Thymus (tissue), 11 donors: ENCODE data around the gene GRIK2. TPM values are rescaled to one million over a fixed set of nuclear protein-coding genes. Genes with fewer than 3 reads are reported as not detected.

Source experiments
- DNase-seq, 9 donors: peaks; one replicate each; pipeline ENCODE4 v3.0.0-alpha.2; 2013; ENCODE audit warnings: low spot score in 9 of 9, low read depth in 6 of 9, missing footprints in 1 of 9
- H3K27ac ChIP-seq, 2 donors: one replicate each; pipeline ENCODE4 v1.5.1; 2013; ENCODE audit warnings: control low read depth in 1 of 2, low read depth in 1 of 2, low read length in 1 of 2, mild to moderate bottlenecking in 1 of 2, moderate library complexity in 1 of 2
- H3K27me3 ChIP-seq, 2 donors: one replicate each; pipeline ENCODE4 v1.5.1; 2013; ENCODE audit warnings: low read length in 1 of 2; ENCODE audit not compliant: control insufficient read depth in 2 of 2, insufficient read depth in 1 of 2
- H3K36me3 ChIP-seq, 2 donors: one replicate each; pipeline ENCODE4 v1.5.1; 2013; ENCODE audit warnings: low read length in 1 of 2, mild to moderate bottlenecking in 1 of 2, moderate library complexity in 1 of 2; ENCODE audit not compliant: control insufficient read depth in 2 of 2, insufficient read depth in 2 of 2
- H3K4me1 ChIP-seq, 2 donors: one replicate each; pipeline ENCODE4 v1.5.1; 2013; ENCODE audit warnings: low read length in 2 of 2; ENCODE audit not compliant: control insufficient read depth in 2 of 2, insufficient read depth in 2 of 2
- H3K4me3 ChIP-seq, 2 donors: one replicate each; pipeline ENCODE4 v1.5.1; 2013; ENCODE audit warnings: low read length in 2 of 2, control low read depth in 1 of 2, mild to moderate bottlenecking in 1 of 2
- H3K9me3 ChIP-seq, 2 donors: one replicate each; pipeline ENCODE4 v1.5.1; 2013; ENCODE audit warnings: low read length in 1 of 2, mild to moderate bottlenecking in 1 of 2; ENCODE audit not compliant: control insufficient read depth in 2 of 2, insufficient read depth in 1 of 2
- WGBS: extraction: QIAGEN DNeasy Blood & Tissue Kit; methylation state at CpG from one replicate; pipeline ENCODE4 v1.1.7; 2013; 5-methylcytosine and 5-hydroxymethylcytosine counted together
- polyA plus RNA-seq: library from polyadenylated mRNA; stranded (reverse); fragments of 200-250 nt; gene quantifications from one replicate; pipeline ENCODE4 v1.2.3, GENCODE V29; 2013
- total RNA-seq: library from RNA; stranded (reverse); fragments of 120-200 nt; gene quantifications from one replicate; pipeline ENCODE4 v1.2.4, GENCODE V29; 2013
- donor health status: healthy.

Gene GRIK2
- total and polyA plus RNA-seq, 2 donors, result under 0.01 to 0.18 TPM

DNA sequence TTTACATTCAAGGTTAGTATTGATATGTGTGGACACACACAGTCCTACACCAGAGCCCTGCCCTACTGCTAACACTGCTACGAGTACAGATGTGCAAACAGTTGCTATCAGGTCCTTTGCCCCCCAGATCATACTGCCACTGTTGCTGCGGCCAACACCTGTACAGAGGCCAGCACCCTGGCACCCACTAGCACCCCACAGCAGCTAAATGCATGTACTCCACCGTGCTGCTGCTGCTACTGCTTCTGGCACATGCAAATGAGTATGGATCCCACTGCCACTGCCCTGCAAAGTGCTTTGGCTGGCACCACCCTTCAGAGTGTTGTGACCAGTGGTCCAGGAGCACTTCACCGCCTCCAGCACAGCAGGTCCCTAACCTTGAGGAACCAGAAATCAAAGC lies 621.9 kb downstream of the GRIK2 start:
- no peak overlapping the region for H3K4me3 ChIP-seq
- H3K27ac ChIP-seq, result no peak overlapping the region
- H3K36me3 ChIP-seq, result no peaks in the 10 kb centered on the region
- no peaks in the 10 kb centered on the region for H3K27me3 ChIP-seq
- no peak for DNase-seq
- no peaks in the 10 kb centered on the region for H3K9me3 ChIP-seq
- 85% methylated on average over 4 of the region's 4 CpGs for WGBS
- no peaks in the 10 kb centered on the region for H3K4me1 ChIP-seq

DNA sequence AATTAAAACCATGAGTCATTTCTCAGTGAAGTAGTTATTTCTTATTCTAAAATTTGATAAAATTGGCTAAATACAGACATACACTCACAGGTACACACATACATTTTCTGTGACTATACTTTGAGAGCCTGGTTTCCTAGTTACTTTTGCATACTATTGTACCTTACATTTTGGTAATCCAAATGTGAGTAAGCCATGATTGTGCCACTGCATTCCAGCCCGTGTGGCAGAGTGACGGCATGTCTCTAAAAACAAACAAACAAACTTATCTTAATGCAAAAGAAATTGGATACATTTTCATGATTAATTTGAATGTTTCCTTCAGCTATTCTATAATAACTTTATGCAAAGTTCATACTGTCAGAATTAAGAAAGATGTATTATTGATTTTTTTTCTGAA lies 628.8 kb downstream of the GRIK2 start:
- no peak overlapping the region for H3K4me3 ChIP-seq
- H3K36me3 ChIP-seq, result no peaks in the 10 kb centered on the region
- H3K27me3 ChIP-seq, result no peaks in the 10 kb centered on the region
- no peaks in the 10 kb centered on the region for H3K9me3 ChIP-seq
- H3K27ac ChIP-seq, result no peak overlapping the region
- WGBS, result 95% methylated on average over 2 of the region's 2 CpGs
- H3K4me1 ChIP-seq, result no peaks in the 10 kb centered on the region
- DNase-seq, result no peak

DNA sequence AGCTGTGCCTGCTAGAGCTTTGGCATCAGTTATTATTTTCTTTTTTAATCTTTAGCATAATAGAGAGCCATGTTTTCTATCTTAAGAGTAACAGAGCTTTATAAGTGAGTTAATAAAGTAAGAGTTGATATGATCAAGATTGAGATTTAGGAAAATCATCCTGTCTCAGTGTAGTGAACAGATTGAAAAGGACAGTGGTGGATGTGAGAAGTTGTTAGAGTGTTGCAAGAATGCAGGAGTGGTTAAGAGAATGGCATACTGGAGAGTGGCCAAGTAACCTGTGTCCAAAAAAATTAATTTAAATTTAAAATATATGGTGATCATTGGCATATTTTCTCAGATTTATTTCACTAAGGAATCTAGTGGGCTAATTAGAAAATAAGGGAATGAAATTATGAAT lies 629.3 kb downstream of the GRIK2 start:
- H3K4me3 ChIP-seq, result no peak overlapping the region
- no peak for DNase-seq
- H3K4me1 ChIP-seq, result no peaks in the 10 kb centered on the region
- H3K36me3 ChIP-seq, result no peaks in the 10 kb centered on the region
- H3K27ac ChIP-seq, result no peak overlapping the region
- H3K9me3 ChIP-seq, result no peaks in the 10 kb centered on the region
- H3K27me3 ChIP-seq, result no peaks in the 10 kb centered on the region

DNA sequence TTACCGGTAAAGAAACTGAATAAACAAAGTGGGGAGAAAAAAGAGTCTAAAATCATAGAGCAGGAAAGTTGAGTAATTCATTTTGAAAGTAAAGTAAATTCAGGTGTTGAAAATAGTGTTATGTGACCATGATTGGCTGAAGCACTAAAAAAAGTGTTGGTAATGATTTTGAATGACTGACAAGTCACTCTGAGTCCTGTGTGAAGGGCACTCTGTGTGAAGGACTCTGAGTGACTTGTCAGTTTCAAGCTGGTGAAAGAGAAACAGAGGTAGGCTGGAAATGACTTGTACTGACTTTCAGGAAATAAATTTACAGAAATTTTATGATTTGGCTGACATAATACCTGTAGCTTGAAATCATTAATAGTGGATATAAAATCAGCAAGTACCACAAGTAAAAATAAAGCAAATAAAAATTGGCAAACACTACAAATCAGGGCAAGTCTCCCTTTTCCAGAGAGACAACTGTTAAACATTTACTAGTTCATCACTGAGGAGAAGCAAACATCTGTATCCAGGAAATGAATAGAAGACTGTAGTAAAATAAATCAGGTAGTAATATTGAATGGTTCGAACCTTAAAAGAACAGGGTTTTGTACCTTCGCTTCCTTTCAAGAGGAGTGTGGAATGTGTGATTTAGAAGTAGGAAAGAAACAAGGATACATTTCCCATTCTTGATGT lies 630.6 kb downstream of the GRIK2 start:
- H3K27me3 ChIP-seq, result no peaks in the 10 kb centered on the region
- H3K4me3 ChIP-seq, result no peak overlapping the region
- no peak for DNase-seq
- no peak overlapping the region for H3K27ac ChIP-seq
- H3K4me1 ChIP-seq, result no peaks in the 10 kb centered on the region
- no peaks in the 10 kb centered on the region for H3K36me3 ChIP-seq
- WGBS, result 94% methylated on average over 3 of the region's 3 CpGs
- no peaks in the 10 kb centered on the region for H3K9me3 ChIP-seq

DNA sequence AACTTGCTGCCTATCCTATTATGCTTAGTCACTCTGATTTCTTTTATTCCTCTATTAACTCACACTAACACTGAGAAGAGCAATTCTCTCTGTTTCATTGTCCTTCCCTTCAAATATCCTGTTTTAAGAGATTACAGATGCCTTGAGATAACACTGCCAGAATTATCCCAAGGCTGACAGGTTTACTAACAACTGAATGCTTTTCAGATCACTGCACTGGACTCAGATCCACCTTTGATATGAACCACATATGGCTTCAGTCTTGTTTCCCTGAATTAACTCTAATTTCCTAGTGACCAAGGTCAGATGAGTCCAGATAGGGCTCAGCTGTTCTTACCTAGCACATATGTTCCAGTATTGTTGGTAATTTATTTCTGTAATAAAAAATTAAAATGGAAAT lies 633.1 kb downstream of the GRIK2 start:
- Histone ChIP-seq H3K27ac (no peak overlapping the region), H3K36me3 (no peaks in the 10 kb centered on the region), H3K27me3 (no peaks in the 10 kb centered on the region), H3K4me1 (no peaks in the 10 kb centered on the region), H3K4me3 (no peak overlapping the region), H3K9me3 (no peaks in the 10 kb centered on the region)
- DNase-seq, result no peak

DNA sequence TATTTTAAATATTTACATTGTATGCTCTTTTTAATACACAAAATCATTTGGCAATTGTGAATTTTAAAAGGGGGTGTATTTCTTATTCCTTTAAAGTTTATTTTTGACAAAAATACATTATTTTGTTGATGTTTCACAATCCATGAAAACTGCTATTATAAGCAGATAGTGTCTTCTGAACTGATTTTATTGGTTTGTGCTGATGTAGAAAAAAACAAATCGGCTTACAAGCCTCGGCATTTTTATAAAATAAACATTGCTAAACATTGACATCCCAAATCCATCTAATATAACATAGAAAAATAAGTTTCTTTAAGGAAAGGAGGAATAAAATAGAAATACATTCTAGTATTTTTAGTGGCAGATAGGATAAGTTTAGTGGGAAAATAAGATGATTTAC lies 634.7 kb downstream of the GRIK2 start:
- Histone ChIP-seq H3K9me3 (no peaks in the 10 kb centered on the region), H3K4me3 (no peak overlapping the region), H3K27ac (no peak overlapping the region), H3K27me3 (no peaks in the 10 kb centered on the region), H3K36me3 (no peaks in the 10 kb centered on the region), H3K4me1 (no peaks in the 10 kb centered on the region)
- WGBS, result 96% methylated on average over 2 of the region's 2 CpGs
- DNase-seq, result no peak

DNA sequence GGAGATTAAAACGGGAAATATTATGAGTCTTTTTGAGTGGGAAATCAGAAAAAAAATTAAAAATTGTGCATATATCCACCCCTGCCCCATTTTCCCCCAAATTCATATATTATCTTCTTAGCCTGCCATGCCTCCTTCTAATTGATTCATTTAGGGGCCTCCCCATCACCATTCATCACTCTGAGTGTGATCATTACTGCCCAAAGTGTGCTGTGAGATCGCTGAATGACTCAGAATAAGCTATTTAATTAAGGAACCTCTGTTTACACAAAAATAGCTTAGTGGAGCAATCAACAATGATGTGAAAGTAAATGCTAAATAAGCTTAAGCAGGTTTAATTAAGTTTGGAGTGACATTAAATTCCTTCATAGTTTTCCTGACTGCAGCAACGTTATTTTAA lies 645.5 kb downstream of the GRIK2 start:
- no peak overlapping the region for H3K27ac ChIP-seq
- WGBS, result 72% methylated on average over 3 of the region's 3 CpGs
- no peaks in the 10 kb centered on the region for H3K4me1 ChIP-seq
- H3K27me3 ChIP-seq, result no peaks in the 10 kb centered on the region
- no peak for DNase-seq
- H3K4me3 ChIP-seq, result no peak overlapping the region
- no peaks in the 10 kb centered on the region for H3K9me3 ChIP-seq
- H3K36me3 ChIP-seq, result no peaks in the 10 kb centered on the region

DNA sequence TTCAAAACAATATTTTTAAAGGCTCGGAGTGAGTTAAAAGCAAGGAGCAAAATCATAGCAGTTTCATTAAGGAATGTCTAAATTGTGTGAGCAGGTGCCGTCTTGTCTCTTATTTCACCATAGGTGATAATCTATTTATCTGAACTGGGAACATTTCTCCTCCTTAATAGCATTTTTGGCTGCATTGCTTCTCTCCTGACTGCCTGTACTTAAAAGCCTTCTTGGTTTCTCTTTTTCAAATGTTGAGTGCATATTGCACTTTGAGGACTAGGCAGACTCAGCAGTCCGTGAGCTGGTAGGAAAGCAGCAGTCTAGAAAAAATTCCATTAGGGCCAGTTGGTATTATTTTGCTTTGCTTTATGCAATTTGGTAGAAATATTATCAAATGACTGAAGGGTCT lies 645.9 kb downstream of the GRIK2 start:
- Histone ChIP-seq H3K4me1 (no peaks in the 10 kb centered on the region), H3K27ac (no peak overlapping the region), H3K4me3 (no peak overlapping the region), H3K9me3 (no peaks in the 10 kb centered on the region), H3K36me3 (no peaks in the 10 kb centered on the region), H3K27me3 (no peaks in the 10 kb centered on the region)
- WGBS, result 92% methylated on average over 3 of the region's 3 CpGs
- no peak for DNase-seq

DNA sequence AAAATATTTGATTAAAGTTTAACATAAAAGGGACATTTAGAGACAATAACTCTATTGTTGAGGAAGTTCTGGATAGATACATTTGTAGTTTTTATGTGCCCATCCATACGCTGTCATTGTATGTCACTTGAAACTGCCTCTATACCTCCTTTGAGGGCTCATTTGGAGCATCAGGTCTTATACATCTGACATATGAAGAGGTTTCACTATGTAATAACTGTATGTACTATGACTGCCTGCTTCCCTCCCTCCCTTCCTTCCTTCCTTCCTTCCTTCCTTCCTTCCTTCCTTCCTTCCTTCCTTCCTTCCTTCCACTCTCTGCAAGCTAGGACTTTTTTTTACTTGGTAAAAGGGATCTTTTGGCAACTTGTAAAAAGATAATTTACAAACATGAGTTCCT lies 657.5 kb downstream of the GRIK2 start:
- H3K27me3 ChIP-seq, result no peaks in the 10 kb centered on the region
- H3K36me3 ChIP-seq, result no peaks in the 10 kb centered on the region
- no peaks in the 10 kb centered on the region for H3K4me1 ChIP-seq
- H3K9me3 ChIP-seq, result no peaks in the 10 kb centered on the region
- WGBS, result 94% methylated on average over 1 of the region's 1 CpG
- H3K4me3 ChIP-seq, result no peak overlapping the region
- no peak overlapping the region for H3K27ac ChIP-seq
- DNase-seq, result no peak

DNA sequence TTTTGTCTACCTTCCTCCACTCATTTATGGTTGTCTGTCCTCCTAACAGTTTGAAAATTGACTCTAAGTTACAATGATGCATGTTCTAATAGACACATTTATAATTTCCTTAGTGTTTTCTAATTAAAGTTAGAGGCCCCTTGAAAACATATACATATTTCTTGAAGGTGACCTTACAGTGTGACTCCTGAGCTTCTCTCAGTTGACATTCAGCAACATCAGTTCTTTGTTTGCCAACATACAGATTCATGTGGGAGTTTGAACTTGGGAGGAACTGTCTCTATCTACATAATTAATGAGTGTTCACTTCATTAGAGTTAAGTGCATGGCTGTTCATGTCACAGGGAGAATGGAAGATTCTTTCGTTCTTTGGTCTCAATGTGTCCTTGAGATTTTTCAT lies 658.2 kb downstream of the GRIK2 start:
- H3K4me3 ChIP-seq, result no peak overlapping the region
- no peak for DNase-seq
- H3K36me3 ChIP-seq, result no peaks in the 10 kb centered on the region
- H3K27ac ChIP-seq, result no peak overlapping the region
- 92% methylated on average over 1 of the region's 1 CpG for WGBS
- H3K9me3 ChIP-seq, result no peaks in the 10 kb centered on the region
- H3K4me1 ChIP-seq, result no peaks in the 10 kb centered on the region
- no peaks in the 10 kb centered on the region for H3K27me3 ChIP-seq
